AG09319 (cell line): ENCODE data around the gene SNAP29.
"Not testable (repeated sequence)": the region's sequence is repeated elsewhere in the genome, so short reads cannot be mapped to it uniquely, and the experiment has no call there.

ENCODE experiments used
- DNase-seq: peaks from one replicate; pipeline ENCODE4 v3.0.0-alpha.2; 2010; ENCODE audit warnings: low read depth; ENCODE audit errors: extremely low read depth
- CTCF ChIP-seq: IDR thresholded peaks from 2 replicates; pipeline ENCODE4 v1.5.1; 2011; ENCODE audit warnings: low read depth, mild to moderate bottlenecking, inconsistent platforms, low read length, moderate library complexity

SNAP29 gene

GRCh38 chr22:20825624-20826023 lies 33.2 kb upstream of the SNAP29 start:
- DNase-seq, result no peak
- TF ChIP-seq CTCF, result no peak

GRCh38 chr22:20826373-20827152 lies 32.2 kb upstream of the SNAP29 start:
- DNase-seq, result not testable (repeated sequence)

GRCh38 chr22:20829491-20830134 lies 29.2 kb upstream of the SNAP29 start:
- no peak for DNase-seq
- TF ChIP-seq CTCF, result no peak

GRCh38 chr22:20833225-20833665 lies 25.6 kb upstream of the SNAP29 start:
- DNase-seq, result no peak
- no peak for TF ChIP-seq CTCF

- DNase-seq, result no peak
- TF ChIP-seq CTCF, result no peak
Observed at GRCh38 chr22:20834206-20834605, 24.6 kb upstream of the SNAP29 start.

GRCh38 chr22:20834725-20835124 lies 24.1 kb upstream of the SNAP29 start:
- DNase-seq, result no peak
- TF ChIP-seq CTCF, result no peak

- no peak for DNase-seq
- no peak for TF ChIP-seq CTCF
Observed at GRCh38 chr22:20836987-20837823, 21.6 kb upstream of the SNAP29 start.

GRCh38 chr22:20839354-20839753 lies 19.5 kb upstream of the SNAP29 start:
- not testable (repeated sequence) for DNase-seq
